Vein endothelial cell (primary cell): ENCODE results near the gene SFRP5. TPM values are rescaled to one million over a fixed set of nuclear protein-coding genes. Genes with fewer than 3 reads are reported as not detected.

Experiments
- total RNA-seq: library from RNA; depleted of rRNA; stranded (reverse); fragments of >200 nt; gene quantifications from 2 replicates; pipeline ENCODE4 v1.2.3, GENCODE V29; 2012

SFRP5 gene, protein sequence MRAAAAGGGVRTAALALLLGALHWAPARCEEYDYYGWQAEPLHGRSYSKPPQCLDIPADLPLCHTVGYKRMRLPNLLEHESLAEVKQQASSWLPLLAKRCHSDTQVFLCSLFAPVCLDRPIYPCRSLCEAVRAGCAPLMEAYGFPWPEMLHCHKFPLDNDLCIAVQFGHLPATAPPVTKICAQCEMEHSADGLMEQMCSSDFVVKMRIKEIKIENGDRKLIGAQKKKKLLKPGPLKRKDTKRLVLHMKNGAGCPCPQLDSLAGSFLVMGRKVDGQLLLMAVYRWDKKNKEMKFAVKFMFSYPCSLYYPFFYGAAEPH
- total RNA-seq, result not detected in 2 replicates

DNA sequence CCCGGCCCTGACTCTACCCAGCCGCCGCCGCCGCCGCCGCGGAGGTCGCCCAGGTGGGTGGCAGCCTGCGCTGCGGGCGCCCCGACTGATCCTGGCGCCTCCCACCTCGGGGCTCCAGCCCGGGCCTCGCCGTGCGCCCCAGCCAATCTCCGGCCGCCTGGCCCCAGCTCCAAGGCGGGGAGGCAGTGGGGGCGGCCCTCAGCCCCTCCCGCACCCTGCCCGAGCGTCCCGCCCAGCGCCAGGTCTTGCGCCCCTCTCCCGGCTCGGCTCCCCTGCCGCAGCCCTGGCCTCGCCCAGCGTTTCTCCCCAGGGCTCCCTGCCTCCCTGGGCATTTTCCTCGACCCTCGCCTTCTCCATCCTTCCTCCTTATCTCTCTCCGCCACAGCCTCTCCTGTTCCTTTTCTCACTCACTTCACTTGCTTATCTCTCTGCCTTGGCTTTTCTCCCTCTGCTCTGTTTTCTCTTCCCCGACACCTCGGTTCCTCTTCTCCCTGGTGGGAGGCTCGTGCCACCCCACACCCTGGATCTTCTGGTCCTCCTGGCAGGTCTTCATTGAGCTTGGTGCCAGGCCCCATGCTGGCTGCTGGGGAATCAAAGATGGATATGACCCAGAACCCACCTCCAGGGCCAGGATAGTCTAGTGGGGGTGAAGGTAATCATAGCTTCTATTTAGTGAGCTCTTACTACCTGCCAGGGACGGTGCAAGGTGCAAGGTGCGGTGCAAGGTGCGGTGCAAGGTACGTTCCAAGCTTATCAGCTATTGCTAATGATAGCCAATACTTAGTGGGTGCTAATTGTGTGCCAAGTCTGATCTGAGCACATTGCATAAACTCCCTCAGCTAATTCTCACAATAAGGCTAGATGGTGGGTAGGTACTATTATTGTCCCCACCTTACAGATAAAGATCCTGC is at the start of gene SFRP5:
Gene SFRP5 (minus strand): TSS at position 87 of the 911 bp plus-strand sequence. CDS start 166 bp downstream, outside the sequence.

DNA sequence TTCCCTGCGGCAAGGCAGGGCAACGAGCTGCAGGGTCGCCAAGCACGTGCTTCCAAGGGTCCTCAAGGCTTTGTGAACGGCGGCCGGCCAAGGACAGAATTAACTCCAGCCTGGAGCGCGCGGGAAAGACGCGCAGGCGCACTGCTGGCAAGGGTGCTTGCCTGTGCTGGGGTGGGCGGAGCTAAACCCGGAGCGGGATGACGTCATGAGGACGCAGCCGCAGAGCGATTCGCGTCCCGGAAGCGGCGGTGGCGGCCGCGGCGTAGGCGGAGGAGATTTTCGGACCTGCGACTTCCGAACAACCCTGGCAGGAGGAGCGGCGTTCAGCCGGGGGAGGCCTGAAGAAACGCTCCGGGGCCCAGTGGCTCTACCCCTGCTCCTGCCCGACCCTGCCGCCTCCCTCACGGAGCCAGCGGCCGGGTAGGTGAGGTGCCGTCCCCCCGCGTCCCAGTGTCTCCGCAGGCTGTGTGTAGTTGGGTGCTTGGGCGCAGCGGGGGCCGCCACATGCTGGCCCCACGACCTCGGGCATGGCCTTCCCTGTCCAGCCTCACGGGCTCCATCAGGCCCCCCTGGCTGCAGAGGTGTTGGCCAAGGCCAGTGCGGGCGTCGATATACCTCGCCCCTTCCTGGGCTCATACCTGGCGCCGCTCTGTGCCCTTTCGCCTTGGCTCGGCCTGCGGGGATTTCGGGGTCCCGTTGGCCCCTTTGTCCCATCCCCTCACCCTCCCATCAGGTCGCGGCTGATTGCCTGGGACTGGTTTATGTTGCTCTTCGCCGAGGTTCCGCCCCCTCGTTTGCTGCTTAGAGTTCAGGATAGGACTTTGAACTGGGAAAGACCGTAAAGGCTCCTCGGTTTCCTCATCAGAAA is 34.7 kb downstream of the SFRP5 start, which contains the start of gene ZFYVE27:
Gene ZFYVE27 (plus strand): TSS at position 227 of the 868 bp plus-strand sequence. CDS start 1,350 bp downstream, outside the sequence.

Other genes starting within 250 kb of the SFRP5 start
- 0.65 and 1.1 TPM in 2 replicates for gene ANKRD2, start 199.2 kb downstream of the SFRP5 start, total RNA-seq
- gene HOGA1, start 187.6 kb downstream of the SFRP5 start, total RNA-seq, result 0.33 and 0.38 TPM in 2 replicates
- 0.10 TPM in 1 of 2 replicates, not detected in the other for gene C10orf62, start 182.3 kb downstream of the SFRP5 start, total RNA-seq
- 0.76 and 2.9 TPM in 2 replicates for gene MORN4, start 138.5 kb downstream of the SFRP5 start, total RNA-seq
- gene PI4K2A, start 131.3 kb downstream of the SFRP5 start, total RNA-seq, result 16.2 and 17.3 TPM in 2 replicates
- 2.9 and 3.9 TPM in 2 replicates for gene AVPI1, start 84.8 kb downstream of the SFRP5 start, total RNA-seq
- 46.7 and 54.4 TPM in 2 replicates for gene MARVELD1, start 58.3 kb downstream of the SFRP5 start, total RNA-seq
- gene ZFYVE27, start 34.9 kb downstream of the SFRP5 start, total RNA-seq, result 16.7 and 21.9 TPM in 2 replicates
- gene GOLGA7B, start 77.8 kb upstream of the SFRP5 start, total RNA-seq, result not detected in 2 replicates